LNCaP clone FGC (cell line): ENCODE results near the gene PPP1R9B.

Source experiments
- DNase-seq: peaks from one replicate; pipeline ENCODE4 v3.0.0-alpha.2; 2011; ENCODE audit warnings: low read depth
- H3K4me3 ChIP-seq: 2 replicates; pipeline ENCODE4 v1.5.1; 2011; ENCODE audit warnings: mild to moderate bottlenecking, low read depth, low read length, control low read depth
- CTCF ChIP-seq: IDR thresholded peaks from 2 replicates; pipeline ENCODE4 v1.5.1; 2012; ENCODE audit warnings: mild to moderate bottlenecking; ENCODE audit not compliant: control insufficient read depth, insufficient read depth; ENCODE audit errors: extremely low read depth

The PPP1R9B gene

GRCh38 chr17:50094243-50094752 is 56.2 kb downstream of the PPP1R9B start:
- H3K4me3 ChIP-seq = peak overlapping the region; percentile 93
- TF ChIP-seq CTCF = peak; percentile 81
- peak; percentile 51 for DNase-seq

- no peak overlapping the region for H3K4me3 ChIP-seq
- TF ChIP-seq CTCF = no peak
- no peak for DNase-seq
These were observed 56.7 kb downstream of the PPP1R9B start for GRCh38 chr17:50093807-50094206.

- no peak for DNase-seq
These were observed 57.2 kb downstream of the PPP1R9B start for GRCh38 chr17:50093246-50093645.

GRCh38 chr17:50091918-50092285 is 58.6 kb downstream of the PPP1R9B start:
- H3K4me3 ChIP-seq = no peak overlapping the region
- DNase-seq = no peak
- TF ChIP-seq CTCF = no peak

More at GRCh38 chr17:50093246-50093645, 57.2 kb downstream of the PPP1R9B start:
- no peak overlapping the region for H3K4me3 ChIP-seq
- no peak for TF ChIP-seq CTCF

- no peak for TF ChIP-seq CTCF
- DNase-seq = no peak
- no peak overlapping the region for H3K4me3 ChIP-seq
These were observed 59.2 kb downstream of the PPP1R9B start for GRCh38 chr17:50090971-50091917.

- no peak for TF ChIP-seq CTCF
- DNase-seq = no peak
- H3K4me3 ChIP-seq = no peak overlapping the region
These were observed 60.4 kb downstream of the PPP1R9B start for GRCh38 chr17:50090071-50090470.
